Measurements from ENCODE around the gene PRG3. TPM values are rescaled to one million over a fixed set of nuclear protein-coding genes. Genes with fewer than 3 reads are reported as not detected.
"Not testable (repeated sequence)": the region's sequence is repeated elsewhere in the genome, so short reads cannot be mapped to it uniquely, and the experiment has no call there.

The PRG3 gene
- total RNA-seq, 2 experiments from 2014 or later = not detected

DNA sequence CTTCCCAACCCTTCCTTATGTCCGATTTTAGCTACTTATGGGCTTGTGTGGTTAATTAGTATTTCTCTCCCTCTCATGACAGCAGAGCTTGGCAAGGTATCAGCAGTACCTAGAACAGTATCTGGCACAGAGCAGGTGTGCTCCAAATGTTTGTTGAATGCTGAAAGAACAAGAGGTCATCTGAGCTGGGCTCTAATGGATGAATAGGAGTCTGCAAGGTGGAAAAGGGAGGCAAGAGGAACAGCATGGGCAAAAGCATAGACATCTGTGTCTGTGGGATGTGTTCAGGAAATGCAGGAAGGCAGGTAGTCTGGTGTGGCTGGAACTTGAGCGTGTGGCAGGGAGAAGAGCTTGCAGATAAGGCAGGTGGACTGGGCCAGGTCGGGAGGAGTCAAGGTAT, 19.0 kb downstream of the PRG3 start:
- Mint-ChIP-seq H3K4me3 (no peak overlapping the region), H3K36me3 (ENCODE audit: low read depth) (no peaks in the 10 kb centered on the region), H3K9me3 (no peaks in the 10 kb centered on the region), H3K27ac (no peak overlapping the region), H3K27me3 (ENCODE audit: low read depth) (peaks cover 5% of the 10 kb centered on the region), H3K4me1 (ENCODE audit: low read depth) (no peaks in the 10 kb centered on the region)
- CTCF ChIA-PET = interaction anchor here (0.9 to 1.8 kb wide), 6 partner anchors 11 to 164 kb away, joined by 3 to 8 read pairs (median 4); no protein-coding TSS in a partner anchor
- no peak for DNase-seq
- intact Hi-C loops (cut with micrococcal nuclease) = no loop called here

DNA sequence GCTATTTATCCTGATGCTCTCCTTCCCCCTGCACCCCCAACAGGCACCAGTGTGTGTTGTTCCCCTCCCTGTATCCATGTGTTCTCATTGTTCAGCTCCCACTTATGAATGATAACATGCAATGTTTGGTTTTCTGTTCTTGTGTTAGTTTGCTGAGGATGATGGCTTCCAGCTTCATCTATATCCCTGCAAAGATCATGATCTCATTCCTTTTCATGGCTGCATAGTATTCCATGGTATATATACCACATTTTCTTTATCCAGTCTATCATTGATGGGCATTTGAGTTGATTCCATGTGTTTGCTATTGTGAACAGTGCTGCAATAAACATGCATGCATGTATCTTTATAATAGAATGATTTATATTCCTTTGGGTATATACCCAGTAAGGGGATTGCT, 19.5 kb downstream of the PRG3 start:
- H3K27me3 Mint-ChIP-seq (ENCODE audit: low read depth); H3K36me3 Mint-ChIP-seq (ENCODE audit: low read depth); H3K27ac Mint-ChIP-seq; H3K4me3 Mint-ChIP-seq; H3K4me1 Mint-ChIP-seq (ENCODE audit: low read depth); H3K9me3 Mint-ChIP-seq; DNase-seq; intact Hi-C loops (cut with micrococcal nuclease): not testable (repeated sequence)
- CTCF ChIA-PET = interaction anchor here (1.4 to 2.3 kb wide), 5 partner anchors 11 to 155 kb away, joined by 5 to 9 read pairs (median 7); no protein-coding TSS in a partner anchor

GRCh38 chr11:57360991-57361390, 20.0 kb downstream of the PRG3 start:
- intact Hi-C loops (cut with micrococcal nuclease) = no loop called here
- Mint-ChIP-seq H3K9me3 (no peaks in the 10 kb centered on the region), H3K27ac (no peak overlapping the region)

GRCh38 chr11:57359896-57360690, 20.9 kb downstream of the PRG3 start:
- intact Hi-C loops (cut with micrococcal nuclease) = no loop called here
- Mint-ChIP-seq H3K27ac (no peak overlapping the region), H3K9me3 (no peaks in the 10 kb centered on the region), H3K4me1 (ENCODE audit: low read depth) (no peaks in the 10 kb centered on the region), H3K36me3 (ENCODE audit: low read depth) (no peaks in the 10 kb centered on the region), H3K4me3 (no peak overlapping the region), H3K27me3 (ENCODE audit: low read depth) (peaks cover 7% of the 10 kb centered on the region)
- no peak for DNase-seq
- CTCF ChIA-PET = interaction anchor here (1.1 to 2.5 kb wide), 6 partner anchors 10 to 157 kb away, joined by 3 to 9 read pairs (median 6); no protein-coding TSS in a partner anchor

More at GRCh38 chr11:57360991-57361390, 20.0 kb downstream of the PRG3 start:
- no peaks in the 10 kb centered on the region for H3K4me1 Mint-ChIP-seq (ENCODE audit: low read depth)
- no peak overlapping the region for H3K4me3 Mint-ChIP-seq
- peaks cover 7% of the 10 kb centered on the region for H3K27me3 Mint-ChIP-seq (ENCODE audit: low read depth)
- no peaks in the 10 kb centered on the region for H3K36me3 Mint-ChIP-seq (ENCODE audit: low read depth)
- no peak for DNase-seq
- CTCF ChIA-PET = interaction anchor here (0.6 to 2.5 kb wide), 6 partner anchors 11 to 1153 kb away, joined by 3 to 9 read pairs (median 6); no protein-coding TSS in a partner anchor

DNA sequence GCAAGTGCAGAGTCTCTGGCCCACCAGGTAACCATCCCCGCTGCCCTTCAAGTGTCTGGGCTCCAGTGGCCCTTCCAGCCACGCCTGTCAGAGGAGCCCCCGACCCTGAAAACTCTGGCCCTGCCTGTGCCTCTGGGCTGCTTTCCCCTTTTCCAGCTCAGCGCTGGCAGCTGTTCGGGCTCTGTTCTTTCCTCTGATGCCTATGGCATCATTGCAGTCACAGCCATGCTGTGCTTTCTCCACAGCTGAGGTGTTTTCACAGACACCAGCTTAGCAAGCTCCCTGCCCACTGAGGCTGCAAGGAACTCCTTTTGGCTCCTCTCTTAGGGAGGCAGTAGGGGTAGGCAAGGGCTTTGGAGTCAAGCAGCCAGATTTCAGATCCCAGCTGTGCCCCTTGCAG, 21.6 kb downstream of the PRG3 start:
- H3K4me1 Mint-ChIP-seq (ENCODE audit: low read depth) = no peaks in the 10 kb centered on the region
- no peaks in the 10 kb centered on the region for H3K9me3 Mint-ChIP-seq
- H3K4me3 Mint-ChIP-seq = no peak overlapping the region
- H3K36me3 Mint-ChIP-seq (ENCODE audit: low read depth) = no peaks in the 10 kb centered on the region
- H3K27me3 Mint-ChIP-seq (ENCODE audit: low read depth) = peaks cover 11% of the 10 kb centered on the region
- no peak overlapping the region for H3K27ac Mint-ChIP-seq
- CTCF ChIA-PET = interaction anchor here (1.4 to 2.5 kb wide), 3 partner anchors 11 to 285 kb away, joined by 3 to 9 read pairs (median 8); no protein-coding TSS in a partner anchor
- DNase-seq = no peak
- intact Hi-C loops (cut with micrococcal nuclease) = no loop called here

DNA sequence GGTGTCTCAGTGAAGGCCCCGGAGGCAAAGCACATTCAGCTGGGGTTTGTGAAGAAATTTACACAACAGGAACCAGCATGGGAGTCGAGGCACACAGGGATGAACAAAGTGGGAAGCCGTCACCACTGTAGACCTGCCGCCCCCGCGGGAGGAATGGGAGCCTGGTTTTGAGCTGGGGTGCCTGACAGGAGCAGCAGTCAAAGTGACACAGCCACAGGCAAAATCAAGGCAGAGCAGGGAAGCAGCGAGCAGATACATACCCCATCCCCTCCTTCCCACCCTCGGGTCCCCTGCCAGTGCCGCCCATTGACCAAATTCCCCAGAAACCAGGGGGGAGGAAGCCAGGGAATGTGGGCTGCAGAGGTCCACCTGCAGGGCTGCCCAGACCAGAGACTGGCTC, 22.0 kb downstream of the PRG3 start:
- Mint-ChIP-seq H3K27ac (no peak overlapping the region), H3K4me1 (ENCODE audit: low read depth) (no peaks in the 10 kb centered on the region), H3K27me3 (ENCODE audit: low read depth) (peaks cover 12% of the 10 kb centered on the region), H3K36me3 (ENCODE audit: low read depth) (no peaks in the 10 kb centered on the region), H3K9me3 (no peaks in the 10 kb centered on the region), H3K4me3 (no peak overlapping the region)
- intact Hi-C loops (cut with micrococcal nuclease) = no loop called here
- CTCF ChIA-PET = interaction anchor here (1.0 to 2.5 kb wide), 4 partner anchors 9 to 285 kb away, joined by 3 to 9 read pairs (median 6); no protein-coding TSS in a partner anchor
- DNase-seq = no peak

DNA sequence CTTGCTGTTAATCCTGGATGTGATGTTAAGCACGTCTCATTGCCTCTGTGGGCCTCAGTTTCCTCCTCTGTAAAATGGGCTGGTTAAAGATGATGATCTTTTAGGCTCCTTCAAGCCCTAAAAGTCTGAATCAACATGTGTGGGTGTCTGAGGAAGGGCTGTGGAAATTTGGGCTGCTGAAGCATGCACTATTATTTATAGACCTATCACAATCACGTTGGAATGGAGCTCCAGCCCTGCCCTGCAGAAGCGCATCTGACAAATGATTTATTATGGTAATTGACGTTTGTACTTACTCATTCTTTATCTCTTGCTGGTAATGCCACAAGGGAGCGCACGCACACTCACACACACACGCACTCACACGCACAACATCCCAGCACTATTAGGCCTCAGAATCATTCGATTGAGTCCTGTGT, 22.4 kb downstream of the PRG3 start:
- Mint-ChIP-seq H3K36me3 (ENCODE audit: low read depth) (no peaks in the 10 kb centered on the region), H3K27ac (no peak overlapping the region), H3K9me3 (no peaks in the 10 kb centered on the region), H3K4me3 (no peak overlapping the region), H3K27me3 (ENCODE audit: low read depth) (peaks cover 12% of the 10 kb centered on the region), H3K4me1 (ENCODE audit: low read depth) (no peaks in the 10 kb centered on the region)
- CTCF ChIA-PET = interaction anchor here (0.9 to 2.5 kb wide), 4 partner anchors 8 to 286 kb away, joined by 3 to 8 read pairs (median 3); no protein-coding TSS in a partner anchor
- intact Hi-C loops (cut with micrococcal nuclease) = no loop called here
- no peak for DNase-seq

DNA sequence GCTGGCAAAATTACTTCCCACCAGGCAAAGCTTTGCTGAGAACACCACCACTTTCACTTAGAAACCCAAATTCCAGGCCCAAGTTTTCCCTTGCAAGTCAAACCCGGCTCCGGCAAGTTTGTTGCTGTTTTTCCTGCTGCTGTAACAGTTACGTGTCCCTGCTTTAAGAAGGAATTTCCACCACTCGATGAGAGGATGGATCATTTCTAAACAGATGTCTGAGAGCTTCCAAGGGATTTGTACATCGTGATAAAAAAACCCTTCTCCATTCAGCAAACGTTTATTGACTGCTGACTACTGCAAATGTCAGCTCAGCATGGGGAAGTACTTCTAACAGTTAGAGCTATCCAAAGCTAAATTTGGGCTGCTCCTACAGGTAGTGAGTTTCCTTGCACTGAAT, 23.1 kb downstream of the PRG3 start:
- CTCF ChIA-PET = interaction anchor here (0.6 to 0.9 kb wide), 2 partner anchors 13 to 126 kb away, joined by 3 read pairs; no protein-coding TSS in a partner anchor

DNA sequence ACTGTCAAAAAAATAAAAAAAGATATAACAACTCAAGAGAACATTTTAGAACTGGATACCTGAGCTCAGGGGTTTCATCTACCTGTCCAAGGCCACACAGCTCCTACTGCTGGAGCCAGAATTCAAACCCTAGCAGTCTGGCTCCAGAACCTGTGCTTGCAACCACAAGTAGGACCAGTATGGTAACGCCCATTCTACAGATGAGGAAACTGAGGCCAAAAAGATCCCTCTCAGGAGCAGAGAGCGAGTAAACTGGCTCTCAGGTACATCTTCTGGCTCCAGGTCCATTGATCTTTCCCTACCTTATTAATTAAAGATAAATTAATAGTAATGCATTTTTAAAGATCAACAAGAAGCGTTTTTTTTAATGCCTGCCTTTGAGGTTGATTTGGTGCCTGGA, 23.6 kb downstream of the PRG3 start:
- Mint-ChIP-seq H3K9me3 (no peaks in the 10 kb centered on the region), H3K27ac (no peak overlapping the region), H3K4me3 (no peak overlapping the region), H3K36me3 (ENCODE audit: low read depth) (no peaks in the 10 kb centered on the region), H3K27me3 (ENCODE audit: low read depth) (peaks cover 12% of the 10 kb centered on the region), H3K4me1 (ENCODE audit: low read depth) (no peaks in the 10 kb centered on the region)
- intact Hi-C loops (cut with micrococcal nuclease) = no loop called here
- DNase-seq = no peak
- CTCF ChIA-PET = interaction anchor here (0.6 to 1.9 kb wide), 3 partner anchors 11 to 127 kb away, joined by 3 to 9 read pairs (median 3); no protein-coding TSS in a partner anchor

More for the DNA sequence above, 23.1 kb downstream of the PRG3 start:
- H3K27ac Mint-ChIP-seq = no peak overlapping the region
- H3K27me3 Mint-ChIP-seq (ENCODE audit: low read depth) = peaks cover 12% of the 10 kb centered on the region
- no peak for DNase-seq
- no peaks in the 10 kb centered on the region for H3K4me1 Mint-ChIP-seq (ENCODE audit: low read depth)
- H3K9me3 Mint-ChIP-seq = no peaks in the 10 kb centered on the region
- H3K4me3 Mint-ChIP-seq = no peak overlapping the region
- intact Hi-C loops (cut with micrococcal nuclease) = no loop called here
- no peaks in the 10 kb centered on the region for H3K36me3 Mint-ChIP-seq (ENCODE audit: low read depth)

DNA sequence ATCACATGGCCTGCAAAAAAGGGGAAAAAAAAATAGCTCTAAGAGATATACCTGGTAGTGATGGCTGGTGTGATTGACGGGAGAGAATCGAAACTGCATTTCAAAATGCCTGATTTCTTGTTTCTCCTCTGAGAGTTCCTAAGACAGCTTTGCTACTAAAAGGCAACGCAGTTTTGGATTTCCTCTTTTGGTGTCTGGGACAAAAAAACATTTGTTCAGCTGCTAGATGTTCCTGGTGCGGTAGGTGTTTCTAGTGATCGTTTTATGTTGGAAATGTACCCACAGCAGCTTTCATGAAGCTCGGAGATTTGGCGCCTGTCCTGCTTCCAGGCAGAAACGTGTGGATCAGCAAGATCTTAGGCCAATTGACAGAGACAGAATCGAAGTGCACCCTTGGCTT, 24.7 kb downstream of the PRG3 start:
- Mint-ChIP-seq H3K4me3 (no peak overlapping the region), H3K36me3 (ENCODE audit: low read depth) (peaks cover 1% of the 10 kb centered on the region), H3K9me3 (peaks cover 4% of the 10 kb centered on the region), H3K27ac (no peak overlapping the region), H3K27me3 (ENCODE audit: low read depth) (peaks cover 7% of the 10 kb centered on the region), H3K4me1 (ENCODE audit: low read depth) (no peaks in the 10 kb centered on the region)
- CTCF ChIA-PET = interaction anchor here (0.6 to 1.9 kb wide), 4 partner anchors 8 to 168 kb away, joined by 3 to 9 read pairs (median 3); no protein-coding TSS in a partner anchor
- DNase-seq = no peak
- intact Hi-C loops (cut with micrococcal nuclease) = no loop called here

GRCh38 chr11:57354699-57355098, 26.3 kb downstream of the PRG3 start:
- Mint-ChIP-seq H3K27me3 (ENCODE audit: low read depth) (peaks cover 7% of the 10 kb centered on the region), H3K36me3 (ENCODE audit: low read depth) (peaks cover 1% of the 10 kb centered on the region), H3K9me3 (peaks cover 5% of the 10 kb centered on the region), H3K4me1 (ENCODE audit: low read depth) (peaks cover 3% of the 10 kb centered on the region), H3K4me3 (no peak overlapping the region), H3K27ac (no peak overlapping the region)
- CTCF ChIA-PET = no interaction called here
- no peak for DNase-seq
- intact Hi-C loops (cut with micrococcal nuclease) = no loop called here

- no peak for DNase-seq
- H3K36me3 Mint-ChIP-seq (ENCODE audit: low read depth) = peaks cover 1% of the 10 kb centered on the region
- no peak overlapping the region for H3K27ac Mint-ChIP-seq
- H3K9me3 Mint-ChIP-seq = peaks cover 5% of the 10 kb centered on the region
- H3K4me1 Mint-ChIP-seq (ENCODE audit: low read depth) = peaks cover 3% of the 10 kb centered on the region
- CTCF ChIA-PET = interaction anchor here (0.6 to 3.0 kb wide), 7 partner anchors 87 to 290 kb away, joined by 3 to 14 read pairs (median 4); no protein-coding TSS in a partner anchor
- intact Hi-C loops (cut with micrococcal nuclease) = no loop called here
- peaks cover 7% of the 10 kb centered on the region for H3K27me3 Mint-ChIP-seq (ENCODE audit: low read depth)
- H3K4me3 Mint-ChIP-seq = no peak overlapping the region
These were observed 27.1 kb downstream of the PRG3 start for GRCh38 chr11:57353852-57354251.
